Ascending aorta (tissue), 2 donors: ENCODE data around the gene HSD11B1. TPM values are rescaled to one million over a fixed set of nuclear protein-coding genes. Genes with fewer than 3 reads are reported as not detected.

Experiments used
- DNase-seq, 2 donors: peaks; one replicate each; pipeline ENCODE4 v3.0.0-alpha.2; 2019; ENCODE audit warnings: low spot score in 2 of 2
- H3K27ac ChIP-seq, 2 donors: fragments of 200-600 bp; sonication (generic); one replicate each; pipeline ENCODE4 v1.5.1; 2016 to 2017; ENCODE audit warnings: mild to moderate bottlenecking in 1 of 2
- H3K27me3 ChIP-seq: fragments of 200-600 bp; sonication (generic); one replicate; pipeline ENCODE4 v1.5.1; 2017
- H3K36me3 ChIP-seq, 2 donors: fragments of 200-600 bp; sonication (generic); one replicate each; pipeline ENCODE4 v1.5.1; 2016
- H3K4me1 ChIP-seq, 2 donors: fragments of 200-600 bp; sonication (generic); one replicate each; pipeline ENCODE4 v1.5.1; 2016 to 2017; ENCODE audit warnings: mild to moderate bottlenecking in 1 of 2
- H3K4me3 ChIP-seq, 2 donors: fragments of 200-600 bp; sonication (generic); one replicate each; pipeline ENCODE4 v1.5.1; 2016 to 2017; ENCODE audit warnings: mild to moderate bottlenecking in 1 of 2
- H3K9me3 ChIP-seq, 2 donors: fragments of 200-600 bp; sonication (generic); one replicate each; pipeline ENCODE4 v1.5.1; 2016
- CTCF ChIP-seq, 3 experiments: fragments of 200-600 bp in 2 of 3; fragments of 450-650 bp in 1 of 3; sonication (generic) in 2 of 3; IDR thresholded peaks; one replicate each; pipeline ENCODE4 v1.5.1; 2016 to 2019; ENCODE audit warnings: antibody characterized with exemption in 3 of 3, mild to moderate bottlenecking in 1 of 3, moderate library complexity in 1 of 3
- intact Hi-C: fragments of 100-400 bp; cut with DNase I; formaldehyde crosslinking; loops from one replicate; pipeline ENCODE4 v1.15.1; 2023
- total RNA-seq: library from RNA; depleted of rRNA; stranded (reverse); fragments of >200 nt; gene quantifications from one replicate; pipeline ENCODE4 v1.1.0, GENCODE V29; 2016

Gene HSD11B1
- total RNA-seq, 1 donor from 2014 or later, result 0.32 TPM

- Histone ChIP-seq H3K4me1 (no peaks in the 10 kb centered on the region), H3K9me3 (no peaks in the 10 kb centered on the region), H3K36me3 (no peaks in the 10 kb centered on the region), H3K4me3 (no peak overlapping the region), H3K27me3 (no peaks in the 10 kb centered on the region), H3K27ac (no peak overlapping the region)
- no peak for DNase-seq
- no peak for TF ChIP-seq CTCF (IDR thresholded peaks at IDR 0.05)
- intact Hi-C loops, result no loop called here
Observed at GRCh38 chr1:209714338-209714737, 9.7 kb downstream of the HSD11B1 start.

- no peaks in the 10 kb centered on the region for H3K36me3 ChIP-seq
- no peak overlapping the region for H3K4me3 ChIP-seq
- intact Hi-C loops, result no loop called here
- H3K27ac ChIP-seq, result no peak overlapping the region
- no peaks in the 10 kb centered on the region for H3K4me1 ChIP-seq
- no peak for TF ChIP-seq CTCF (IDR thresholded peaks at IDR 0.05)
- no peaks in the 10 kb centered on the region for H3K27me3 ChIP-seq
- DNase-seq, result no peak
- H3K9me3 ChIP-seq, result no peaks in the 10 kb centered on the region
Observed at GRCh38 chr1:209715314-209715713, 10.7 kb downstream of the HSD11B1 start.

GRCh38 chr1:209717818-209718217, 13.2 kb downstream of the HSD11B1 start:
- Histone ChIP-seq H3K4me1 (no peaks in the 10 kb centered on the region), H3K27me3 (no peaks in the 10 kb centered on the region), H3K27ac (no peak overlapping the region), H3K4me3 (no peak overlapping the region), H3K36me3 (no peaks in the 10 kb centered on the region), H3K9me3 (no peaks in the 10 kb centered on the region)
- intact Hi-C loops, result no loop called here
- no peak for TF ChIP-seq CTCF (IDR thresholded peaks at IDR 0.05)
- DNase-seq, result no peak

- no peaks in the 10 kb centered on the region for H3K27me3 ChIP-seq
- H3K4me3 ChIP-seq, result no peak overlapping the region
- H3K27ac ChIP-seq, result no peak overlapping the region
- no peaks in the 10 kb centered on the region for H3K36me3 ChIP-seq
- no peaks in the 10 kb centered on the region for H3K4me1 ChIP-seq
- no peaks in the 10 kb centered on the region for H3K9me3 ChIP-seq
- DNase-seq, result no peak
- no peak for TF ChIP-seq CTCF (IDR thresholded peaks at IDR 0.05)
- intact Hi-C loops, result no loop called here
Observed at GRCh38 chr1:209720326-209720725, 15.7 kb downstream of the HSD11B1 start.

GRCh38 chr1:209720826-209721225, 16.2 kb downstream of the HSD11B1 start:
- intact Hi-C loops, result no loop called here
- Histone ChIP-seq H3K27me3 (no peaks in the 10 kb centered on the region), H3K9me3 (no peaks in the 10 kb centered on the region), H3K4me3 (no peak overlapping the region), H3K4me1 (no peaks in the 10 kb centered on the region), H3K36me3 (no peaks in the 10 kb centered on the region), H3K27ac (no peak overlapping the region)
- no peak for DNase-seq
- no peak for TF ChIP-seq CTCF (IDR thresholded peaks at IDR 0.05)

- Histone ChIP-seq H3K9me3 (no peaks in the 10 kb centered on the region), H3K4me3 (no peak overlapping the region), H3K4me1 (no peaks in the 10 kb centered on the region), H3K27me3 (no peaks in the 10 kb centered on the region), H3K27ac (no peak overlapping the region), H3K36me3 (no peaks in the 10 kb centered on the region)
- DNase-seq, result no peak
- TF ChIP-seq CTCF (IDR thresholded peaks at IDR 0.05), result no peak
- intact Hi-C loops, result no loop called here
Observed at GRCh38 chr1:209721323-209721722, 16.7 kb downstream of the HSD11B1 start.
